Loucy (cell line): ENCODE data around the gene HEXIM1.

ENCODE experiments used
- EZH2phosphoT487 ChIP-seq: fragments of 200-600 bp; IDR thresholded peaks from 2 replicates; pipeline ENCODE4 v1.6.1; 2018; ENCODE audit warnings: antibody characterized with exemption, mild to moderate bottlenecking, moderate library complexity, borderline replicate concordance
- TF ChIP-seq, protein P1 (sequence below): fragments of 200-600 bp; sonication (generic); conservative IDR thresholded peaks from 2 replicates; pipeline ENCODE4 v1.5.1; 2014; ENCODE audit warnings: mild to moderate bottlenecking, antibody characterized with exemption, low read length

DNA sequence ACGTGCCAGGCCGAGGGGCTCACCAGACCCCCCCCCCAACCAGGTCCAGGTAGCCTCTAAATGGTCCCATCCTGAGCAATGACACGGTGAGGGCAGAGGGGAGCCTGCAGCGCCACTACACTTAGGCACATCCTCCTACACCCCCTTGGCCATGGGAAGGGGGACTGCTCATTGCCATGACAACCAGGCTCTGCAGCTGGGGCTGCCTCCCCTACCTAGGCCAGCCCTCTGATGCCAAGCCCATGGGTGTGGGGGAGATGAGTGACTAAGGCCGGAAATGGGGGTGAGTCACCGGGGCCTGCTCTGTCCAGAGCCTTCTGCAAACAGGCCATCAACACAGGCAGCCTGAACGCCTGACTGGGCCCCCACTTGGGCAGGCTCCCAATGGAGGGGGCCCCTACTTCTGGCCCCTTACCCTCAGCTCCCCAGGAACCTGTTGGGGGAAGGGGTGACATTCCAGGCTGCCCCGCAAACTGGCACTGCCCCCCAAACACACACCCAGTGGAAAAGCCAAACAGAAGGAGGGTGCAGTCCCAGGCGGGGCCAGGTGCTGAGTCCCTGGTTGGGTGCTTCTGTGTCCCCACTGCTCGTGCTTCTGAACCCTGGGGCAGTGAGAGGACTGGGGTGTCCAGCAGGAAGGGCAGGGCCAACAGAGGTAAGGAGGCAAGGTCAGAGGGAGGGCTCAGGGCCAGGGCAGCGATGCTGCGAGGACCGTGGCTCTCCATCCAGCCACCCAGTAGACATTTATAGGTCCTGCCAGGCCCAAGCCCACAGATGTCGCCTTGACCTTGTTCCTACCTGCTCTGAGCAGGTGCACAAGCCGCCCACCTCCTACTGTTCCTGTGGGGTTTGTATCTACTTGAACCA is 24.1 kb upstream of the HEXIM1 start:
- TF ChIP-seq, protein P1, sequence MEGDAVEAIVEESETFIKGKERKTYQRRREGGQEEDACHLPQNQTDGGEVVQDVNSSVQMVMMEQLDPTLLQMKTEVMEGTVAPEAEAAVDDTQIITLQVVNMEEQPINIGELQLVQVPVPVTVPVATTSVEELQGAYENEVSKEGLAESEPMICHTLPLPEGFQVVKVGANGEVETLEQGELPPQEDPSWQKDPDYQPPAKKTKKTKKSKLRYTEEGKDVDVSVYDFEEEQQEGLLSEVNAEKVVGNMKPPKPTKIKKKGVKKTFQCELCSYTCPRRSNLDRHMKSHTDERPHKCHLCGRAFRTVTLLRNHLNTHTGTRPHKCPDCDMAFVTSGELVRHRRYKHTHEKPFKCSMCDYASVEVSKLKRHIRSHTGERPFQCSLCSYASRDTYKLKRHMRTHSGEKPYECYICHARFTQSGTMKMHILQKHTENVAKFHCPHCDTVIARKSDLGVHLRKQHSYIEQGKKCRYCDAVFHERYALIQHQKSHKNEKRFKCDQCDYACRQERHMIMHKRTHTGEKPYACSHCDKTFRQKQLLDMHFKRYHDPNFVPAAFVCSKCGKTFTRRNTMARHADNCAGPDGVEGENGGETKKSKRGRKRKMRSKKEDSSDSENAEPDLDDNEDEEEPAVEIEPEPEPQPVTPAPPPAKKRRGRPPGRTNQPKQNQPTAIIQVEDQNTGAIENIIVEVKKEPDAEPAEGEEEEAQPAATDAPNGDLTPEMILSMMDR = no peak
- TF ChIP-seq EZH2phosphoT487 = no peak
